HepG2 (cell line): ENCODE data around the gene ENDOU. TPM values are rescaled to one million over a fixed set of nuclear protein-coding genes. Genes with fewer than 3 reads are reported as not detected.

Experiments used
- ARNT2 ChIP-seq: sonication (generic); formaldehyde crosslinking; IDR thresholded peaks from 2 replicates; pipeline ENCODE4 v1.8.0; 2022; ENCODE audit warnings: mild to moderate bottlenecking, low read depth, missing genetic modification reagents, moderate library complexity
- FOXP1 ChIP-seq, 2 experiments: fragments of 450-650 bp in 1 of 2; IDR thresholded peaks; 2 replicates each; pipeline ENCODE4 v1.6.1; 2017 to 2018; ENCODE audit warnings: antibody characterized with exemption in 1 of 2
- GPN1 ChIP-seq: sonication (generic); formaldehyde crosslinking; IDR thresholded peaks from 2 replicates; pipeline ENCODE4 v1.5.1; 2020; ENCODE audit warnings: missing genetic modification reagents, borderline replicate concordance
- MED1 ChIP-seq: sonication (generic); formaldehyde crosslinking; IDR thresholded peaks from 2 replicates; pipeline ENCODE4 v1.4.0; 2020; ENCODE audit warnings: missing genetic modification reagents
- PHF21A ChIP-seq: sonication (generic); formaldehyde crosslinking; IDR thresholded peaks from 2 replicates; pipeline ENCODE4 v1.5.0; 2020; ENCODE audit warnings: mild to moderate bottlenecking, missing genetic modification reagents
- PRDM15 ChIP-seq: sonication (generic); formaldehyde crosslinking; IDR thresholded peaks from 2 replicates; pipeline ENCODE4 v1.4.0; 2020; ENCODE audit warnings: missing genetic modification reagents
- RFXAP ChIP-seq: sonication (generic); formaldehyde crosslinking; IDR thresholded peaks from 2 replicates; pipeline ENCODE4 v1.4.0; 2020; ENCODE audit warnings: missing genetic modification reagents, borderline replicate concordance
- ZNF263 ChIP-seq: sonication (generic); formaldehyde crosslinking; IDR thresholded peaks from 2 replicates; pipeline ENCODE4 v1.4.0; 2020; ENCODE audit warnings: missing genetic modification reagents
- ZNF75D ChIP-seq: sonication (generic); formaldehyde crosslinking; IDR thresholded peaks from 2 replicates; pipeline ENCODE4 v1.8.1; 2023; ENCODE audit warnings: missing genetic modification reagents, mild to moderate bottlenecking, borderline replicate concordance
- ZNF790 ChIP-seq: sonication (generic); formaldehyde crosslinking; IDR thresholded peaks from 2 replicates; pipeline ENCODE4 v1.8.0; 2022; ENCODE audit warnings: missing genetic modification reagents, mild to moderate bottlenecking, borderline replicate concordance
- ZNF816 ChIP-seq: sonication (generic); formaldehyde crosslinking; IDR thresholded peaks from 2 replicates; pipeline ENCODE4 v1.8.0; 2022; ENCODE audit warnings: missing genetic modification reagents, mild to moderate bottlenecking, borderline replicate concordance
- polyA plus RNA-seq, 8 experiments: library from polyadenylated mRNA; depleted of rRNA in 3 of 8; stranded (reverse) in 7 of 8; unstranded in 1 of 8; fragments of >200 nt; fragmentation: Illumina TruSeq in 4 of 8; extraction: Trizol in 4 of 8; gene quantifications; 2 replicates each; pipeline versions ENCODE4 v1.2.1 to v1.2.3, GENCODE V29; 2011 to 2016; ENCODE audit warnings: low read depth in 4 of 8, missing spikeins in 1 of 8, mixed read lengths in 1 of 8; ENCODE audit not compliant: insufficient read depth in 1 of 8
- total RNA-seq, 5 experiments: library from RNA; depleted of rRNA; stranded (reverse); fragments of >200 nt; fragmentation: Illumina TruSeq; extraction: Trizol; gene quantifications; 2 replicates each; pipeline ENCODE4 v1.2.3, GENCODE V29; 2016; ENCODE audit warnings: low read depth in 1 of 5
- TF ChIP-seq, protein P1 (sequence below), 2 experiments: sonication (generic) in 1 of 2; formaldehyde crosslinking in 1 of 2; IDR thresholded peaks; 2 replicates each; pipeline versions ENCODE4 v1.6.1 to v1.9.0; 2014 to 2022; ENCODE audit warnings: antibody characterized with exemption in 1 of 2, borderline replicate concordance in 1 of 2, inconsistent platforms in 1 of 2, low read depth in 1 of 2, missing genetic modification reagents in 1 of 2
- TF ChIP-seq, protein P2 (sequence below): sonication (generic); formaldehyde crosslinking; IDR thresholded peaks from 2 replicates; pipeline ENCODE4 v1.8.0; 2022; ENCODE audit warnings: mild to moderate bottlenecking, missing genetic modification reagents, borderline replicate concordance
- TF ChIP-seq, protein P3 (sequence below): IDR thresholded peaks from 2 replicates; pipeline ENCODE4 v1.6.1; 2016; ENCODE audit warnings: missing compliant biosample characterization, missing genetic modification reagents, borderline replicate concordance

Gene ENDOU
- total and polyA plus RNA-seq, 2 of the 13 experiments (the other 11 are each of a cell fraction or from before 2014, with no cell fraction given): not detected

GRCh38 chr12:47768323-47768811, 43.1 kb upstream of the ENDOU start (continued):
- TF ChIP-seq, protein P1, sequence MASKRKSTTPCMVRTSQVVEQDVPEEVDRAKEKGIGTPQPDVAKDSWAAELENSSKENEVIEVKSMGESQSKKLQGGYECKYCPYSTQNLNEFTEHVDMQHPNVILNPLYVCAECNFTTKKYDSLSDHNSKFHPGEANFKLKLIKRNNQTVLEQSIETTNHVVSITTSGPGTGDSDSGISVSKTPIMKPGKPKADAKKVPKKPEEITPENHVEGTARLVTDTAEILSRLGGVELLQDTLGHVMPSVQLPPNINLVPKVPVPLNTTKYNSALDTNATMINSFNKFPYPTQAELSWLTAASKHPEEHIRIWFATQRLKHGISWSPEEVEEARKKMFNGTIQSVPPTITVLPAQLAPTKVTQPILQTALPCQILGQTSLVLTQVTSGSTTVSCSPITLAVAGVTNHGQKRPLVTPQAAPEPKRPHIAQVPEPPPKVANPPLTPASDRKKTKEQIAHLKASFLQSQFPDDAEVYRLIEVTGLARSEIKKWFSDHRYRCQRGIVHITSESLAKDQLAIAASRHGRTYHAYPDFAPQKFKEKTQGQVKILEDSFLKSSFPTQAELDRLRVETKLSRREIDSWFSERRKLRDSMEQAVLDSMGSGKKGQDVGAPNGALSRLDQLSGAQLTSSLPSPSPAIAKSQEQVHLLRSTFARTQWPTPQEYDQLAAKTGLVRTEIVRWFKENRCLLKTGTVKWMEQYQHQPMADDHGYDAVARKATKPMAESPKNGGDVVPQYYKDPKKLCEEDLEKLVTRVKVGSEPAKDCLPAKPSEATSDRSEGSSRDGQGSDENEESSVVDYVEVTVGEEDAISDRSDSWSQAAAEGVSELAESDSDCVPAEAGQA (IDR thresholded peaks at IDR 0.05; ENCODE audit: low read depth): no peak
- TF ChIP-seq, protein P1 (CRISPR knock-in tag; IDR thresholded peaks at IDR 0.05; ENCODE audit: borderline replicate concordance): no peak
- TF ChIP-seq, protein P2, sequence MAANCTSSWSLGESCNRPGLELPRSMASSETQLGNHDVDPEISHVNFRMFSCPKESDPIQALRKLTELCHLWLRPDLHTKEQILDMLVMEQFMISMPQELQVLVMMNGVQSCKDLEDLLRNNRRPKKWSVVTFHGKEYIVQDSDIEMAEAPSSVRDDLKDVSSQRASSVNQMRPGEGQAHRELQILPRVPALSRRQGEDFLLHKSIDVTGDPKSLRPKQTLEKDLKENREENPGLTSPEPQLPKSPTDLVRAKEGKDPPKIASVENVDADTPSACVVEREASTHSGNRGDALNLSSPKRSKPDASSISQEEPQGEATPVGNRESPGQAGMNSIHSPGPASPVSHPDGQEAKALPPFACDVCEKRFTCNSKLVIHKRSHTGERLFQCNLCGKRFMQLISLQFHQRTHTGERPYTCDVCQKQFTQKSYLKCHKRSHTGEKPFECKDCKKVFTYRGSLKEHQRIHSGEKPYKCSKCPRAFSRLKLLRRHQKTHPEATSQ: no peak
- TF ChIP-seq PRDM15: no peak
- no peak for TF ChIP-seq ZNF790
- TF ChIP-seq, protein P3, sequence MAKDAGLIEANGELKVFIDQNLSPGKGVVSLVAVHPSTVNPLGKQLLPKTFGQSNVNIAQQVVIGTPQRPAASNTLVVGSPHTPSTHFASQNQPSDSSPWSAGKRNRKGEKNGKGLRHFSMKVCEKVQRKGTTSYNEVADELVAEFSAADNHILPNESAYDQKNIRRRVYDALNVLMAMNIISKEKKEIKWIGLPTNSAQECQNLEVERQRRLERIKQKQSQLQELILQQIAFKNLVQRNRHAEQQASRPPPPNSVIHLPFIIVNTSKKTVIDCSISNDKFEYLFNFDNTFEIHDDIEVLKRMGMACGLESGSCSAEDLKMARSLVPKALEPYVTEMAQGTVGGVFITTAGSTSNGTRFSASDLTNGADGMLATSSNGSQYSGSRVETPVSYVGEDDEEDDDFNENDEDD (CRISPR knock-in tag): no peak
- TF ChIP-seq MED1 (CRISPR knock-in tag): peak; percentile 24; the same call in 1 of the 2 replicates
- TF ChIP-seq ARNT2 (CRISPR knock-in tag): no peak
- peak; percentile 84 for TF ChIP-seq ZNF263 (CRISPR knock-in tag)
- no peak for TF ChIP-seq FOXP1 (IDR thresholded peaks at IDR 0.05)
- TF ChIP-seq FOXP1 (CRISPR knock-in tag; IDR thresholded peaks at IDR 0.05): 0 out of 2 replicates have a peak, but pooled peaks have one; percentile 22
- no peak for TF ChIP-seq RFXAP
- no peak for TF ChIP-seq ZNF75D (CRISPR knock-in tag)
- 0 out of 2 replicates have a peak, but pooled peaks have one; percentile 28 for TF ChIP-seq PHF21A (CRISPR knock-in tag)
- TF ChIP-seq GPN1: no peak
- TF ChIP-seq ZNF816 (CRISPR knock-in tag): no peak
